Keratinocyte (primary cell): ENCODE results near the gene EGFLAM.

ENCODE experiments used
- CTCF ChIP-seq, 3 experiments: IDR thresholded peaks in 1 of 3; conservative IDR thresholded peaks in 1 of 3; optimal IDR thresholded peaks in 1 of 3; 2 replicates in 2 of 3; 3 replicates in 1 of 3; pipeline versions ENCODE3 to v1.5.1; 2011; ENCODE audit warnings: low read length in 3 of 3, mild to moderate bottlenecking in 3 of 3, moderate library complexity in 2 of 3, control low read depth in 1 of 3, inconsistent platforms in 1 of 3; ENCODE audit not compliant: insufficient read depth in 2 of 3; ENCODE audit errors: extremely low read depth in 1 of 3
- EZH2 ChIP-seq: IDR thresholded peaks from one replicate; pipeline ENCODE4 v1.6.1; 2012; ENCODE audit warnings: inconsistent platforms, mild to moderate bottlenecking, low read length, moderate library complexity

- TF ChIP-seq CTCF (optimal IDR thresholded peaks at IDR 0.05 in 1 of 3, IDR thresholded peaks at IDR 0.05 in 1 of 3, conservative IDR thresholded peaks at IDR 0.05 in 1 of 3; ENCODE audit: extremely low read depth in 1 of 3, insufficient read depth in 2 of 3, low read length in 3 of 3) = no peak
- no peak for TF ChIP-seq EZH2
Observed at GRCh38 chr5:38237681-38238080, 20.7 kb upstream of the EGFLAM start.
